Amniotic epithelial cell (primary cell): Measurements from ENCODE around the gene EML5.
A peak's percentile ranks its signal among the peaks of the same experiment; 100 is the strongest.
"Not testable (repeated sequence)": the region's sequence is repeated elsewhere in the genome, so short reads cannot be mapped to it uniquely, and the experiment has no call there.

Source experiments
- DNase-seq: peaks from one replicate; pipeline ENCODE4 v3.0.0-alpha.2; 2010; ENCODE audit warnings: low read depth

Gene EML5

DNA sequence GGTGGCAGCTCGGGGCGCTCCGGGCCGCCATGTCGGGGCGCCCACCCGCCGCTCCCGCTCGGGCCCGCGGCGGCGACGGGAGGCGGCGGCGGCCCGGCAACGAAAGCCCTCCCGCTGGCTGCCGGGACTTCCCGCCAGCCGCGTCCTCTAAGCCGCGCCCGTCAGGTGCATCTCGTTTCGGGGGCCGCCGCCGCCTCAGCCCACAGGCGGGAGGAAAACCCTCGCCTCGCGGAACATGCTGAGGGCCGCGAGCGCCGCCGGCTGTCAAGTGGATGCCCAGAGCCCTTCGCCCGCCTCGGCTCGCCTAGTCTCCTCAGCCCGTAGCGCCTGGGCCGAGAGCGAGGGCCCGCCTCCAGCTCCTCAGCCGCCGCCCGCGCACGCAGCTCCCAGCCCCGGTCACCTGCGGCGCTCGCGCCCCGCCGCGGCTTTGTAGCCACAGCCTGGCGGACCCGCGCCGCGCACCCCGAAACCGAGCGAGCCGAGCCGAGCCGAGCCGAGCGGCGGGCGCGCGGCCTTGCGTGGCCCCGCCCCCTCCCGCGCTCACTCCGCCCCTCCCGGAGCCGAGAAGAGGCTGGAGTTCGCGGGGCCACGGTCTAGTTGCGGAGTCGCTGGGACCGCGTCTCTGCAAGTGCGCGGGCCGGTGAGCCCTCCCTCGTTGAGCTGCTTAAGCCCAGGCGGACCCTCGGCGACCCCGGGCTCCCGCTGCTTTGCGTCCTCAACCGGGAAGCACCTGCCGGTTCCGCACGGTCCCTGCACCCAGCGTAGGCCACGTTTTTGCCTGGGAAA, at the start of gene EML5:
Gene EML5 (minus strand): TSS at position 481 of the 786 bp plus-strand sequence. CDS start 450 bp downstream, at position 31.
- peak; percentile 50 for DNase-seq

DNA sequence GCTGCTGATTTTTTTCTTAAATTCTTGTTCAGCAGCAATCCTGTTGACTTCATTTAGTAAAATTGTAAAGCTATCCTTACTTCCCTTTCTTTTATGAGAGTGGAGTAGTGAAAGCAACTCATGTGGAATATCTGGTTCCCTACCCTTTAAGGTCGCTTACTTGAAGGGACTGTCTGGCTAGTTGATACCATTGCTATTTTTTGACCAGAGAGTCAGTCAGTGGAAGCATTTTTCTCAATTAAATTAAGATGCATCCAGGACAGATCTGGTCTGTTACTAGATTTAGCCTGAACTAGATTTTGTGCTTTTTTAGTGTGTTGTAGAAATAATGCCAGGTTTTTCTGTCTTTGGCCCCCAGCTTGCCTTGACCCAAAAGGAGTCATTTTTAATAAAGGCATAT, 49.7 kb upstream of the EML5 start:
- no peak for DNase-seq

DNA sequence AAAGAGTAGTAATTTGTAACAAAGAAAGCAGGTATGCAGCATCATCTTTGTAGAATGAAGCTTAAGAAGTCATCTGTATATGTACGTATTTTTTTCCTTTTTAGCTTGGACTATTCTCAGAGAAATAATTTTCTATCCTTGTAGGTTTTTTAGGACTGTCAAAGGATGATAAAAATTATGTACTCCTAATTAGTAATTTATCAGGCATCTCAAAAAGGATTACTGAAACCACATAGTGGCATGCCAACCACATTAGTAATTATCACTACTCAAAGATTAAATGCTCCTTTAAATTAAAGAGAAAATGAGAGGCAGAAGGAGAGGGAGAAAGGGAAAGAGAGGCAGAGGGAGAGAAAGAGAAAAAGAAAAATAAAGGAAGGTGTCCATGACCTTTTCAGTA, 49.0 kb upstream of the EML5 start:
- DNase-seq = peak; percentile 57

DNA sequence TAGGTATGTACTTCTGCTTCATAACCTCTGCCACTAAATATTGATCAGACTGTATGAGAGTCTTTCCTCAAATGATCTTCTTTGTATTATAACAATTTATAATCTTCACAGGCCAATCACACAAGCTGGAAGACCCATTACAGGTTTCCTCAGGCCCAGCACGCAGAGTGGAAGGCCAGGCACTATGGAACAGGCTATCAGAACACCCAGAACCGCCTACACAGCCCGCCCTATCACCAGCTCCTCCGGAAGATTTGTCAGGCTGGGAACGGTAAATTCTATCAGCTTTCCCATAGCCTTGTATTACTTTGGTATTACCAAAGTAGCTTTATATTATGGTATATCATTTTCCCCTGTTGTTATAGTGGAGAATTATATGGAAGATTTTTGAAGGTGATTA, 48.2 kb upstream of the EML5 start:
- DNase-seq = no peak

- DNase-seq = no peak
Measured at GRCh38 chr14:88838015-88838414, 45.3 kb upstream of the EML5 start.

DNA sequence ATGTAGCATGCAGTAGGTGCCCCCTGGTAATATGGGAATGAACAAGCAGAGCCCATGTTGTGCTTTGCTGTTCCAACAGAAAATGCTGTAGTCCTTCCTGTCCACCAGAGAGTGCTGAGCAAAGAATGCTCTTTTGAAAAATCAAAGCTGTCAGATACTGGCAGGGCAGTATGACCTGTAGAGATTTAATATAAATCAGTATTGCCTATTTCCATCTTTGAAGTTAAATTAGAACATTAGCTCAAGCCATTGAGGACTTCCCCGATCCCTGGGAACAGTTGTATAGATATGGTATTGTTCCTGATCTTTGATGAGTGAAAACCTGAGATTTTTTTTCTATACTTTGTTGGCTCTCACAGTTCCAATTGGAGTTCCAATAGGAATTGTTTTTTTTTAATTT, 44.7 kb upstream of the EML5 start:
- DNase-seq = no peak

DNA sequence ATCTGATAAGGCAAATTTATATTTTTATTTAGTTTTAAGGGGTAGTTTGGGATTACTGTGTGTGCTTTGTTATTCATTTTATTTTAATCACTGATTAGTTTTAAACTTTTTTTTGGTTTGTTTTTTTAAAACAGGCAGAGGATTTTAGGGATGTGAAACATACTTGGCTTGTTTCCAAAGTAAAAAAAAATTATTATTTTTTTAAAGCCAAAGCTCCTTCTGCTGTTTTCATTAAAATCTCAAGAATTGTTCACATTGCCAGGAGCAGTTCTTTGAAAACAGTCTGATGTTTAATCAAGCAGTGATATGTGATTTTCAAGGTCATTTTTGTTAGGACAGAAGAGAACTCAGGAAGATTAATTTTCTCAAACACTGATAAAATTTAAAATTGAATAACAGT, 42.9 kb upstream of the EML5 start:
- no peak for DNase-seq

DNA sequence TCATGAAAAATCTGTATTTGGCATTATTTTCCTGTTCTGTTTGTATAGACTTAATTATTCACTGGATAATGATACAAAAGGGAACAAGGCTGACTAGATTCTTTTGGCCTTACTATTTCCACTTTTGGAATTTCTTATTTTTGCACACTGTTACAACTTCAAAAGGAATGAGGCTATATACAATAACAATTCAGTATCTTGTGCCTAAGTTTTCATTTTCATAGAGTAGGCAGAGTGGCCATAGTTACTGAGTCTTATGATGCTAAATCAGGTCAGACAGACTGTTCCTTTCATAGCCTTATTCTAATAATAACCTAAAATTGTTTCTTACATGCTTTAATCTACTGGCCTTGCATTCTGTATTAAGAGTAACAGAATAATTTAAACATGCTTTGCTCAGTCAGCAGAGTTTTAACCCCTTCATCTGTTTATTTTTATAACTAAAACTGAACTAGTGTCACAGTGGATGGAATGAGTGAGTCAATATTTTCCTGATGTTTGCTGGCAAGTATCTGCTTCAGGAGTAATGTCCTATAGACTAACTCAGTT, 42.2 kb upstream of the EML5 start:
- DNase-seq = no peak

DNA sequence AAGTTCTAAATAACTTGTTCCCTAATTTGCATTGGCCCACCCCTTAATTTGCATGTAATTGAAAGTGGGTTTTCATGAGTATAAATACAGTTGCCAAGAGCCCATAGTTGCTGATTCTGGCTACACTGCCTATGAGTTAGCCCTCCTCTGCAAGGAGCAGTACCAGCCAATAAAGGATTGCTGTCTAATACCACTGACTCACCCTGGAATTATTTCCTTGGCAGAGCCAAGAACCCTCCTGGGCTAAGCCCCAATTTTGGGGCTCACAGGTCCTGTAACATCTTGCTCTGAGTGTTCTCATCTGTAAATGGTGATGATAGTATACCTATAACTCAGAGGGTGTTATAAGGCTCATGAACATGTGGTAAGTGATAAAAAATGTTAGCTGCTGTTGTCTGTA, 38.5 kb upstream of the EML5 start:
- peak; percentile 48 for DNase-seq

- no peak for DNase-seq
Measured at GRCh38 chr14:88829685-88830302, 37.0 kb upstream of the EML5 start.

DNA sequence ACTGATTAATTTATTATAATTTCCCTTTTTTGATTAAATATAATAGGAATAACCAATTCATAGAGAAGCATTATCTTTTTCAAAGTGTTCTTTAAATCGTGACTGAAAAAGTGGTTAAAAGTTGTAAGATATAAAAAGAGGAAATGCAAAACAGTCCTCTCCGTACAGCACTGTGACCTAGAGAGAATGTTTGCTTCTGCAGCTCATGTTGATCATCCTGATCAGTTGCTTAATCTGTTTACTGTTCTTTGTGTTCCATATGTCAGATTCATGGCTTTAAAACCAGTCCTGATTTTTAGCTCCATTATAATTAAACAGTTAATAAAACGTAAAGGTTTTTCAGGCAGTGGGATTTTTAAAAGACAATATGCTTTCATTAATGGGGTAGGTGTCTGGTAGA, 36.4 kb upstream of the EML5 start:
- no peak for DNase-seq

- DNase-seq = no peak
Measured at GRCh38 chr14:88825503-88825902, 32.8 kb upstream of the EML5 start.

DNA sequence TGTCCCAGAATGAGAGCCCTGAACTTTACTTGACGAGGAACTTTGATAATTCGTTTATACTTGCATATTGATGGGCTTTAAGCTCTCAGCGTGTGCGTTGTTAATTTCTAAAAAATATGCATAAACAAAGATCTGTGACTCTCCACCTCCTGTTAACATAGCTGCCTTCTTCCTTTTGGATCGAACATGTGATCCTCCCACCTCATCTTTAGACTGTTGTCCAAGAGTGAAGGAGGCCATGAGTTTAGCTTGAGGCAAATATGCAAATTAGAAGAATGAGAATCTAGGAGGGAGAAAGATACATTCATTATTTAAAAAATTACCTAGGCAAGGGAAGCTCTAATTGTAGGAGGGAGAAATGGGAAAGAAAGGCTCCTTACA, 32.3 kb upstream of the EML5 start:
- DNase-seq = peak; percentile 23

GRCh38 chr14:88824314-88825077, 31.7 kb upstream of the EML5 start, which contains the start of gene TTC8:
TSS of gene TTC8 (plus strand) at chr14:88824651. CDS start at chr14:88824708, 57 bp downstream.
- peak; percentile 82 for DNase-seq

DNA sequence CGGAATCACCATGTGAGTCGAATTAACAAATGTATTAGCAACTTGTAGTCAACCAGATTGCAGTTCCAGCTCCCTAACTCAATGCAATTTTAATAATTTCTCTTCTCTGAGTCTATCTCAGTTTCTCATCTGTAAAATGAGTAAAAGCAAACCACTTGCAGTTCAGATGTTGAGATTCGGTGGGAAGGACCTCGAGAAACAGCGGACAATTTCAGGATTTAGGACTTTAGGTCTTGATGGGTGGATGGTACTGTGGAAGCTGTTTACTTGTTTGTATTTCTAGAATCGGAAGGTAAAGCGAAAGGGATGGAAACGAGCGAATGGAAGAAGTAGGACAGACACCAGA, 31.2 kb upstream of the EML5 start:
- no peak for DNase-seq

- no peak for DNase-seq
Measured at GRCh38 chr14:88821888-88822287, 29.1 kb upstream of the EML5 start.

- no peak for DNase-seq
Measured at GRCh38 chr14:88821378-88821777, 28.6 kb upstream of the EML5 start.

DNA sequence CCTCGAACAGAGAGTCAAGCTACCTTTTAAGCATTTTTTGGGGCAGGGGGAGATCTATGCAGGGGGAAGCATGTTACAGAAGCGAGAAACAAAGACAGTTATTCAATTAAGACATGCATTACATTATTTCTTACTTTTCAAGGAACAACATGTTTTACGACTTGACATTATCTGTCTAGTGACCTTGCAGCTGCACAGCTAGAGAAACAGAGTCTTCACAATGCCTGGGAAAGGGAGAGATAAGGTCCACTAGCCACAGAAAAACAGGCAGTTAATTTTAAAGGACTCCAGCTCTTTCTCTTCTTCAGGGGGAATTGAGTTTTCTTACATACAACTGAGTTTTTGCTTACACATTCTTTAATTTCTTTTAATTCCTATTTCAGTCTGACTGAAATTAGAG, 26.9 kb upstream of the EML5 start:
- not testable (repeated sequence) for DNase-seq

- no peak for DNase-seq
Measured at GRCh38 chr14:88818018-88818417, 25.3 kb upstream of the EML5 start.

DNA sequence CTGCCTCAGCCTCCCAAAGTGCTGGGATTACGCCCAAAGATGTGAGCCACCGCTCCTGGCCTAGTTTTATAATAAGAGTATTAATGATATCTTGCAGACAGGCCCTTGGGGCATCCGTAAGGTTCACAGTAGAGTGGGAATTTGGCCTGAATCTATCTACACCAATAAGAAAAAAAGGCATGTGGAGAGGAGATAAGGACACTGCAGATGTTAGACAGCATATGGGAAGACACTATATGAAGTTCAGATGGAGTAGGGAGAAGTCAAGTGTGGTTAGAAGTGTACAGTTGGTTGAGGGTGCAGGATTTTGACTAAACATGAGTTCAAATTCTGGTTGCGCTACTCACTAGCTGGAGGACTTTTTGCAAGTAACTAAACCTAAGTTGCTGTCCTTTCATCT, 23.2 kb upstream of the EML5 start:
- DNase-seq = no peak

DNA sequence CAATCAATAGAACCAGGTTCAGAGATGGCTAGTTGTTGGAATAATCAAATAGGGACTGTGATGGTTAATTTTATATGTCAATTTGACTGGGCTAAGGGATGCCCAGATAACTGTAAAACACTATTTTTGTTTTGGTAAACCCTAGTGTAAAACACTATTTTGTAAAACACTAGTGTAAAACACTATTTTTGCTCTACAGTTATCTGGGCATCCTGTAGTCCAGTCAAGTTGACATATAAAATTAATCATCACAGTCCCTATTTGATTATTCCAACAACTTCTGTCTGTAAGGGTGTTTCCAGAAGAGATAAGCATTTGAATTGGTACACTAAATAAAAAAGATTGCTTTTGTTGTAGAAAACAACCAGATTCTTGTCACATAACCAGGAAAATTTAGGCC, 15.6 kb upstream of the EML5 start:
- DNase-seq = no peak

GRCh38 chr14:88804477-88804876, 11.7 kb upstream of the EML5 start:
- DNase-seq = no peak

DNA sequence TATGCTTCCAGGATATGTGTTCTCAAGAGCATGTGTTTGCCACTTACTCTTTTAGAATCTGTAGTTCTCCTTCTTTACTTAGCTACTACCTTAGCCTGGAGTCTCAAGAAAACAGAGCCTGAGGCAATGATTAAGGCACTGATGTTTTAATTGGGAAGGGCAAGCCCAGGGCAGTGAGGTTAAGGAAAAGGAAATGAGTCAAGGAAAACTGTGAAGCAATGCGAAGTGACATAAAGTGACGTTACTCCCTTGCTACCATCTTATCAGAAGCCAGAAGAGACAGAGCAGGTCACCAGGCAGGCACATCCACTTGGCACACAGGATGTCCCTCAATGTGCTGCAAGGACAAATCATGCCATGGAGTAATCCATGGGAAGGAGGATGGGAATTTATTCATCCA, 11.3 kb upstream of the EML5 start:
- DNase-seq = no peak
